Measurements from ENCODE around the gene SRP68. TPM values are rescaled to one million over a fixed set of nuclear protein-coding genes. Genes with fewer than 3 reads are reported as not detected.

The SRP68 gene
- total and polyA plus RNA-seq, 2 of the 4 experiments (the other 2 are of a cell fraction) = 47.1 to 82.6 TPM

- H3K36me3 ChIP-seq (ENCODE audit: control insufficient read depth, insufficient read depth, low read length) = peaks cover 49% of the 10 kb centered on the region
- H3K9me3 ChIP-seq (ENCODE audit: control insufficient read depth, insufficient read depth, low read length) = no peaks in the 10 kb centered on the region
- H4K8ac ChIP-seq (ENCODE audit: low read depth in 2 of 2, low read length in 2 of 2) = no peak overlapping the region
- no peaks in the 10 kb centered on the region for H3K4me1 ChIP-seq (ENCODE audit: control insufficient read depth, insufficient read depth, low read length)
- peaks cover 27% of the 10 kb centered on the region for H3K27me3 ChIP-seq (ENCODE audit: control insufficient read depth, insufficient read depth, low read length)
- POLR2A ChIA-PET (ENCODE audit: unreplicated experiment) = no interaction called here
- H3K23ac ChIP-seq (ENCODE audit: low read depth, low read length) = no peak overlapping the region
- CTCF ChIA-PET = no interaction called here
- H4K5ac ChIP-seq (ENCODE audit: low read depth, low read length) = no peak overlapping the region
- no peak overlapping the region for H3K4me2 ChIP-seq (ENCODE audit: low read depth, low read length)
- dilution Hi-C loops (cut with HindIII; ENCODE audit: low sequenced_read_pairs, unreplicated experiment) = no loop called here
- no peak overlapping the region for H2BK120ac ChIP-seq (ENCODE audit: low read depth, low read length)
- no peak overlapping the region for H3K27ac ChIP-seq (ENCODE audit: insufficient read depth, low read length)
- no peak overlapping the region for H2BK15ac ChIP-seq (ENCODE audit: low read depth, low read length)
- 92% methylated on average over 2 of the region's 20 CpGs; no CpG with 5 or more reads in 1 of the 2 experiments for WGBS, 2 experiments (ENCODE audit: extremely low coverage in 2 of 2, insufficient read length in 1 of 2)
- no peak overlapping the region for H2BK20ac ChIP-seq (ENCODE audit: low read depth, low read length)
- H3K9me1 ChIP-seq (ENCODE audit: insufficient read depth, low read length) = peaks cover 8% of the 10 kb centered on the region; the same call in 1 of the 2 replicates
- no peak for TF ChIP-seq SMC3 (IDR thresholded peaks at IDR 0.05; ENCODE audit: low read depth, low read length)
- TF ChIP-seq MAFK (IDR thresholded peaks at IDR 0.05; ENCODE audit: low read depth, low read length) = no peak
- TF ChIP-seq MXI1 (IDR thresholded peaks at IDR 0.05; ENCODE audit: borderline replicate concordance, low read depth, low read length) = no peak
- no peak for TF ChIP-seq RFX5 (IDR thresholded peaks at IDR 0.05; ENCODE audit: low read depth, low read length)
- TF ChIP-seq POLR2A (IDR thresholded peaks at IDR 0.05; ENCODE audit: low read depth, low read length) = no peak
- TF ChIP-seq CTCF (conservative IDR thresholded peaks at IDR 0.05; ENCODE audit: low read depth, low read length) = no peak
- no peak for TF ChIP-seq CEBPB (IDR thresholded peaks at IDR 0.05; ENCODE audit: low read depth, low read length)
- no peak for TF ChIP-seq ELK1 (IDR thresholded peaks at IDR 0.05; ENCODE audit: borderline replicate concordance, low read depth, low read length)
- TF ChIP-seq RAD21 (IDR thresholded peaks at IDR 0.05; ENCODE audit: low read length) = no peak
- TF ChIP-seq NFE2L2 (IDR thresholded peaks at IDR 0.05; ENCODE audit: low read depth, low read length) = no peak
- no peak for TF ChIP-seq FOS (IDR thresholded peaks at IDR 0.05; ENCODE audit: low read depth, low read length)
- no peak for TF ChIP-seq BHLHE40 (IDR thresholded peaks at IDR 0.05; ENCODE audit: low read depth, low read length)
- TF ChIP-seq RCOR1 (IDR thresholded peaks at IDR 0.05; ENCODE audit: insufficient replicate concordance, low read length) = no peak
- no peak for TF ChIP-seq MAZ (IDR thresholded peaks at IDR 0.05; ENCODE audit: borderline replicate concordance, low read depth, low read length)
- TF ChIP-seq CHD1 (IDR thresholded peaks at IDR 0.05; ENCODE audit: low read depth, low read length) = no peak
- peaks cover 14% of the 10 kb centered on the region; the same call in 1 of the 2 replicates for H4K20me1 ChIP-seq (ENCODE audit: insufficient read depth, low read length)
- no peak overlapping the region for H3K18ac ChIP-seq (ENCODE audit: low read depth, low read length)
- H2AK9ac ChIP-seq (replicated peaks; ENCODE audit: low read depth, low read length, poor library complexity) = no peak overlapping the region
- H2AFZ ChIP-seq (replicated peaks; ENCODE audit: low read length, poor library complexity) = no peak overlapping the region
- no peak overlapping the region for H3K14ac ChIP-seq (replicated peaks; ENCODE audit: low read depth, low read length)
- H3K9ac ChIP-seq (ENCODE audit: low read depth, low read length) = no peak overlapping the region
- H3K4ac ChIP-seq (ENCODE audit: low read depth, low read length) = no peak overlapping the region
- ATAC-seq (ENCODE audit: low read depth) = no peak
- BruUV-seq (replicated peaks) = no TSS peak
- in situ Hi-C loops (cut with MboI; ENCODE audit: low sequenced_read_pairs) = no loop called here
- H2BK5ac ChIP-seq (ENCODE audit: low read depth, low read length, poor library complexity, severe bottlenecking) = no peak overlapping the region
- no peak overlapping the region for H3K4me3 ChIP-seq (ENCODE audit: insufficient read depth, low read depth, low read length)
- H2AK5ac ChIP-seq (ENCODE audit: low read depth, low read length) = no peak overlapping the region
- intact Hi-C loops (cut with micrococcal nuclease) = no loop called here
- DNase-seq = no peak
- no peak overlapping the region for H3K56ac ChIP-seq (ENCODE audit: extremely low read depth, insufficient read depth, low read length)
- H3K79me1 ChIP-seq (ENCODE audit: low read depth in 1 of 2, low read length in 2 of 2) = no peaks in the 10 kb centered on the region
- no peak overlapping the region for H4K91ac ChIP-seq (ENCODE audit: insufficient read depth, low read depth, low read length)
Observed at GRCh38 chr17:76082326-76083251, 10.3 kb upstream of the SRP68 start.

Measured in IMR-90 (cell line).